ENCODE results near the gene AIF1L.

AIF1L gene

GRCh38 chr9:131051592-131052517, 44.5 kb upstream of the AIF1L start:
- no peak overlapping the region for H3K27ac ChIP-seq
- no peak for TF ChIP-seq CTCF (conservative IDR thresholded peaks at IDR 0.05)

- no peak for TF ChIP-seq CTCF (conservative IDR thresholded peaks at IDR 0.05)
Measured at GRCh38 chr9:131053896-131054295, 42.4 kb upstream of the AIF1L start.

GRCh38 chr9:131056781-131057506, 39.4 kb upstream of the AIF1L start:
- no peak overlapping the region for H3K27ac ChIP-seq
- no peak for TF ChIP-seq CTCF (conservative IDR thresholded peaks at IDR 0.05)

More at GRCh38 chr9:131053896-131054295, 42.4 kb upstream of the AIF1L start:
- no peak overlapping the region for H3K27ac ChIP-seq

- no peak overlapping the region for H3K27ac ChIP-seq
- no peak for TF ChIP-seq CTCF (conservative IDR thresholded peaks at IDR 0.05)
Measured at GRCh38 chr9:131060900-131061630, 35.3 kb upstream of the AIF1L start.

DNA sequence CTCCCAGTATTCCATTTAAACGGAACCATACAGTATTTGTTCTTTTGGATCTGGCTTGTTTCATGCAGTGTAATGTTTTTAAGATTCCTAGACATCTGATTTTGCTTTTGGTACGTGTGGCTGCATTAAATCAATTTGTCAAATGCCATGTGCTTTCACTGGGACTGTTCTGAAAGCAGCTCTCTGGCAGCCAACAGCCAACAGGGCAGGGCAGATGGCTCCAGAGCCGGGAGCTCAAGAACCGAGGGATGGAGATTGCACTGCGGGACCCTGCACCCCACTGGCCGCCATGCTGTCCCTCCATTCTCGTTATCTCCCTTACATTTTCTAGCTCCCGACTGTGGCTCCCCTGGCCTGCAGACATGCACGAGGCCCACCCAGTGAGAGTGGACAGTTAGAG, 33.4 kb upstream of the AIF1L start:
- H3K27ac ChIP-seq = no peak overlapping the region
- TF ChIP-seq CTCF (conservative IDR thresholded peaks at IDR 0.05) = no peak

- no peak for TF ChIP-seq CTCF (conservative IDR thresholded peaks at IDR 0.05)
- no peak overlapping the region for H3K27ac ChIP-seq
Measured at GRCh38 chr9:131065599-131065998, 30.7 kb upstream of the AIF1L start.

DNA sequence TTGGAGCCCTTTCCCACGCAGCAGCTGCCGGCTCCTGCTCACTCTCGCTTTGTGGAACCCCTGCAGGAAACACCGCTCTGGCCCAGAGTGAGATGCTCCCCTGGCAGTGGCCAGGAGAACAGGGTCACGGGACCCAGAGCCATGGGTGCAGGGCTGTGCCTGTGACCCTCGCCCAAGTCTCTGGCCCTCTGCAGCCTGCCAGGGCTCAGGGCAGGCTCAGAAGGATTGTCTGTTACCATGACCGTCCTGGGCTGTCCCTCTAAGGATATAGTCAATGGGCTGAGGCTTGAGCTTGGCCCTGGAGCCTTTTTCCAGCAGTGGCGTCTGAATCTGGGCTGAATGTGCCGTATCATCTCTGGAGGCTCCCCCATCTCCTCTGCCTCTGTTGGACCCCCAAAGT, 28.7 kb upstream of the AIF1L start:
- no peak overlapping the region for H3K27ac ChIP-seq
- no peak for TF ChIP-seq CTCF (conservative IDR thresholded peaks at IDR 0.05)

Data from VCaP (cell line).